Neural cell (in vitro differentiated cells): ENCODE data around the gene ACTL8. TPM values are rescaled to one million over a fixed set of nuclear protein-coding genes. Genes with fewer than 3 reads are reported as not detected.

ENCODE experiments used
- H2AFZ ChIP-seq: fragments of 200-600, 300-800 bp; sonication (generic), shearing (Covaris generic); 2 replicates; pipeline ENCODE4 v1.6.0; 2014; ENCODE audit warnings: low read depth, mild to moderate bottlenecking, antibody characterized with exemption, low read length, moderate library complexity
- H3F3A ChIP-seq: fragments of 200-600 bp; shearing (Covaris generic); 2 replicates; pipeline ENCODE4 v1.6.1; 2016; ENCODE audit warnings: mild to moderate bottlenecking, moderate library complexity, mixed read lengths, antibody characterized with exemption, low read length; ENCODE audit not compliant: insufficient read depth, poor library complexity, severe bottlenecking
- H3K27ac ChIP-seq: fragments of 200-600, 300-800 bp; sonication (generic), shearing (Covaris generic); 2 replicates; pipeline ENCODE4 v1.5.1; 2014; ENCODE audit warnings: mild to moderate bottlenecking, low read length, moderate library complexity
- H3K27me3 ChIP-seq: fragments of 300-800, 200-600 bp; sonication (generic), shearing (Covaris generic); 2 replicates; pipeline ENCODE4 v1.6.0; 2014; ENCODE audit warnings: mild to moderate bottlenecking, low read depth, low read length, moderate library complexity; ENCODE audit not compliant: insufficient read depth
- H3K36me3 ChIP-seq: fragments of 300-800, 200-600 bp; sonication (generic), shearing (Covaris generic); 2 replicates; pipeline ENCODE4 v1.5.1; 2014; ENCODE audit warnings: mild to moderate bottlenecking, antibody characterized with exemption, low read length, moderate library complexity; ENCODE audit not compliant: insufficient read depth
- H3K4me2 ChIP-seq: fragments of 300-800, 200-600 bp; sonication (generic), shearing (Covaris generic); 2 replicates; pipeline ENCODE4 v1.6.0; 2014; ENCODE audit warnings: mild to moderate bottlenecking, low read length
- H3K4me3 ChIP-seq: fragments of 300-800, 200-600 bp; sonication (generic), shearing (Covaris generic); 2 replicates; pipeline ENCODE4 v1.5.1; 2014; ENCODE audit warnings: mild to moderate bottlenecking, low read length, moderate library complexity
- H3K79me2 ChIP-seq: fragments of 200-600 bp; shearing (Covaris generic); replicated peaks from 2 replicates; pipeline ENCODE4 v1.6.0; 2014; ENCODE audit warnings: mild to moderate bottlenecking, low read length, moderate library complexity; ENCODE audit not compliant: insufficient read depth
- H3K9ac ChIP-seq: fragments of 300-800, 200-600 bp; sonication (generic), shearing (Covaris generic); 2 replicates; pipeline ENCODE4 v1.6.1; 2016; ENCODE audit warnings: mild to moderate bottlenecking, low read length, mixed read lengths
- H3K9me2 ChIP-seq: fragments of 200-600 bp; shearing (Covaris generic); 2 replicates; pipeline ENCODE4 v1.6.1; 2016; ENCODE audit warnings: mild to moderate bottlenecking, low read length, mixed read lengths; ENCODE audit not compliant: insufficient read depth
- H3K9me3 ChIP-seq: fragments of 200-600, 300-800 bp; sonication (generic), shearing (Covaris generic); 2 replicates; pipeline ENCODE4 v1.6.1; 2016; ENCODE audit warnings: mild to moderate bottlenecking, mixed run types, low read length, moderate library complexity, mixed read lengths
- H4K20me1 ChIP-seq: fragments of 200-600 bp; shearing (Covaris generic); 2 replicates; pipeline ENCODE4 v1.6.1; 2016; ENCODE audit warnings: mild to moderate bottlenecking, mixed run types; ENCODE audit not compliant: insufficient read depth
- EP300 ChIP-seq: fragments of 450-650 bp; conservative IDR thresholded peaks from 2 replicates; pipeline ENCODE4 v1.6.1; 2014; ENCODE audit warnings: antibody characterized with exemption, mild to moderate bottlenecking, moderate library complexity; ENCODE audit not compliant: poor library complexity, severe bottlenecking
- EZH2 ChIP-seq: fragments of 200-600, 300-800 bp; shearing (Covaris generic), sonication (generic); IDR thresholded peaks from 2 replicates; pipeline ENCODE4 v1.6.1; 2014; ENCODE audit warnings: antibody characterized with exemption, low read length, borderline replicate concordance, mild to moderate bottlenecking; ENCODE audit not compliant: insufficient read depth, poor library complexity, severe bottlenecking
- MXI1 ChIP-seq: fragments of 450-650 bp; conservative IDR thresholded peaks from 2 replicates; pipeline ENCODE4 v1.6.1; 2014; ENCODE audit warnings: antibody characterized with exemption, mild to moderate bottlenecking; ENCODE audit not compliant: poor library complexity, severe bottlenecking
- POLR2AphosphoS5 ChIP-seq: IDR thresholded peaks from 2 replicates; pipeline ENCODE4 v1.6.1; 2012
- RAD21 ChIP-seq: fragments of 450-650 bp; conservative IDR thresholded peaks from 2 replicates; pipeline ENCODE4 v1.6.1; 2014; ENCODE audit warnings: antibody characterized with exemption, mild to moderate bottlenecking, moderate library complexity
- SMC3 ChIP-seq: fragments of 450-650 bp; conservative IDR thresholded peaks from 2 replicates; pipeline ENCODE4 v1.6.1; 2014; ENCODE audit warnings: antibody characterized with exemption, mild to moderate bottlenecking, moderate library complexity; ENCODE audit not compliant: poor library complexity
- TAF1 ChIP-seq: IDR thresholded peaks from 2 replicates; pipeline ENCODE4 v1.6.1; 2012; ENCODE audit warnings: low read depth
- polyA plus RNA-seq: library from polyadenylated mRNA; depleted of rRNA; stranded (reverse); fragments of >200 nt; gene quantifications from 2 replicates; pipeline ENCODE4 v1.2.3, GENCODE V29; 2014
- TF ChIP-seq, protein P1 (sequence below): IDR thresholded peaks from 2 replicates; pipeline ENCODE4 v1.6.1; 2012; ENCODE audit warnings: borderline replicate concordance
- TF ChIP-seq, protein P2 (sequence below): fragments of 450-650 bp; IDR thresholded peaks from 2 replicates; pipeline ENCODE4 v1.5.1; 2014; ENCODE audit warnings: antibody characterized with exemption, mild to moderate bottlenecking, moderate library complexity; ENCODE audit not compliant: poor library complexity, severe bottlenecking

Gene ACTL8
- polyA plus RNA-seq, 1 donor from 2014 or later = not detected

DNA sequence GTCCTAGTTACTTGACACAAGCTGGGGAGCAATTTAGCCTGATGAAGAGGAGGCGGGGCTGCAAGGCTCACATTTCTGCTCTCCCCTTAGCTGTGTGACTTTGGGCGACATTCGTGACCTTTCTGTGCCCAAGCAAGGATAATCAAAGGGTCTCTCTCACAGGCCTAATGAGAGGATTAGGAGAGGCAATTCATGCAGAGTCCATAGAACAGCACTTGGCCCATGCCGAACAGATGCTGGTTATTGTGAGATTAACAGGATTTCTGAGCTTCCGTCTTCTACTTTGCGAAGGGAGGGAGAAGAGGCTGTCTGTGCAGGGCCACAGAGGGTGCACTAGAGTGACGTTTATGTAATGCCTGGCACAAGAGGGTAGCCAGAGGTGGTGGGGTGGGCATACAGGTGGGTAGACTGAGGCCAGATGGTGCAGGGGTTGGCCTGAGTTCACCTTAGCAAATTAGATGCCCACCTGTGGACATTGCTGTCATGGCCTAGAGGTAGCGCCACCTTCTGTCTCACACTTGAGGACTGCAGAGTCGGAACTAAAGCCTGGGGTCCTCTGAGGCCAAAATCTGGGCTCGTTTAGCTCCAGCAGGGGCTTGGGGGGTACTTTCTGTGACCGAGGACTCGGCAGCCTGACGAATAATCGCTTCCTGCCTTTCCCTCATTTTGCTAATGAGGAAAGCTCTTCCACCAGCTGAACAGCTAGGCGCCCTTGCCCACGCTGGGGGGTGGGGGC is 18.6 kb downstream of the ACTL8 start:
- no peaks in the 10 kb centered on the region for H3K9me3 ChIP-seq
- no peaks in the 10 kb centered on the region for H4K20me1 ChIP-seq
- no peak for TF ChIP-seq MXI1
- no peak for TF ChIP-seq EZH2
- TF ChIP-seq RAD21 = no peak
- TF ChIP-seq, protein P1, sequence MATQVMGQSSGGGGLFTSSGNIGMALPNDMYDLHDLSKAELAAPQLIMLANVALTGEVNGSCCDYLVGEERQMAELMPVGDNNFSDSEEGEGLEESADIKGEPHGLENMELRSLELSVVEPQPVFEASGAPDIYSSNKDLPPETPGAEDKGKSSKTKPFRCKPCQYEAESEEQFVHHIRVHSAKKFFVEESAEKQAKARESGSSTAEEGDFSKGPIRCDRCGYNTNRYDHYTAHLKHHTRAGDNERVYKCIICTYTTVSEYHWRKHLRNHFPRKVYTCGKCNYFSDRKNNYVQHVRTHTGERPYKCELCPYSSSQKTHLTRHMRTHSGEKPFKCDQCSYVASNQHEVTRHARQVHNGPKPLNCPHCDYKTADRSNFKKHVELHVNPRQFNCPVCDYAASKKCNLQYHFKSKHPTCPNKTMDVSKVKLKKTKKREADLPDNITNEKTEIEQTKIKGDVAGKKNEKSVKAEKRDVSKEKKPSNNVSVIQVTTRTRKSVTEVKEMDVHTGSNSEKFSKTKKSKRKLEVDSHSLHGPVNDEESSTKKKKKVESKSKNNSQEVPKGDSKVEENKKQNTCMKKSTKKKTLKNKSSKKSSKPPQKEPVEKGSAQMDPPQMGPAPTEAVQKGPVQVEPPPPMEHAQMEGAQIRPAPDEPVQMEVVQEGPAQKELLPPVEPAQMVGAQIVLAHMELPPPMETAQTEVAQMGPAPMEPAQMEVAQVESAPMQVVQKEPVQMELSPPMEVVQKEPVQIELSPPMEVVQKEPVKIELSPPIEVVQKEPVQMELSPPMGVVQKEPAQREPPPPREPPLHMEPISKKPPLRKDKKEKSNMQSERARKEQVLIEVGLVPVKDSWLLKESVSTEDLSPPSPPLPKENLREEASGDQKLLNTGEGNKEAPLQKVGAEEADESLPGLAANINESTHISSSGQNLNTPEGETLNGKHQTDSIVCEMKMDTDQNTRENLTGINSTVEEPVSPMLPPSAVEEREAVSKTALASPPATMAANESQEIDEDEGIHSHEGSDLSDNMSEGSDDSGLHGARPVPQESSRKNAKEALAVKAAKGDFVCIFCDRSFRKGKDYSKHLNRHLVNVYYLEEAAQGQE = no peak
- no peak for TF ChIP-seq TAF1
- TF ChIP-seq EP300 = no peak
- TF ChIP-seq SMC3 = no peak
- TF ChIP-seq, protein P2, sequence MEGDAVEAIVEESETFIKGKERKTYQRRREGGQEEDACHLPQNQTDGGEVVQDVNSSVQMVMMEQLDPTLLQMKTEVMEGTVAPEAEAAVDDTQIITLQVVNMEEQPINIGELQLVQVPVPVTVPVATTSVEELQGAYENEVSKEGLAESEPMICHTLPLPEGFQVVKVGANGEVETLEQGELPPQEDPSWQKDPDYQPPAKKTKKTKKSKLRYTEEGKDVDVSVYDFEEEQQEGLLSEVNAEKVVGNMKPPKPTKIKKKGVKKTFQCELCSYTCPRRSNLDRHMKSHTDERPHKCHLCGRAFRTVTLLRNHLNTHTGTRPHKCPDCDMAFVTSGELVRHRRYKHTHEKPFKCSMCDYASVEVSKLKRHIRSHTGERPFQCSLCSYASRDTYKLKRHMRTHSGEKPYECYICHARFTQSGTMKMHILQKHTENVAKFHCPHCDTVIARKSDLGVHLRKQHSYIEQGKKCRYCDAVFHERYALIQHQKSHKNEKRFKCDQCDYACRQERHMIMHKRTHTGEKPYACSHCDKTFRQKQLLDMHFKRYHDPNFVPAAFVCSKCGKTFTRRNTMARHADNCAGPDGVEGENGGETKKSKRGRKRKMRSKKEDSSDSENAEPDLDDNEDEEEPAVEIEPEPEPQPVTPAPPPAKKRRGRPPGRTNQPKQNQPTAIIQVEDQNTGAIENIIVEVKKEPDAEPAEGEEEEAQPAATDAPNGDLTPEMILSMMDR = no peak
- TF ChIP-seq POLR2AphosphoS5 = no peak
- no peaks in the 10 kb centered on the region for H3F3A ChIP-seq
- H3K9ac ChIP-seq = no peak overlapping the region
- no peak overlapping the region for H3K4me3 ChIP-seq
- no peaks in the 10 kb centered on the region for H3K27me3 ChIP-seq
- no peak overlapping the region for H3K4me2 ChIP-seq
- no peak overlapping the region for H2AFZ ChIP-seq
- H3K27ac ChIP-seq = no peak overlapping the region
- no peaks in the 10 kb centered on the region for H3K9me2 ChIP-seq
- H3K79me2 ChIP-seq = no peaks in the 10 kb centered on the region
- H3K36me3 ChIP-seq = no peaks in the 10 kb centered on the region

DNA sequence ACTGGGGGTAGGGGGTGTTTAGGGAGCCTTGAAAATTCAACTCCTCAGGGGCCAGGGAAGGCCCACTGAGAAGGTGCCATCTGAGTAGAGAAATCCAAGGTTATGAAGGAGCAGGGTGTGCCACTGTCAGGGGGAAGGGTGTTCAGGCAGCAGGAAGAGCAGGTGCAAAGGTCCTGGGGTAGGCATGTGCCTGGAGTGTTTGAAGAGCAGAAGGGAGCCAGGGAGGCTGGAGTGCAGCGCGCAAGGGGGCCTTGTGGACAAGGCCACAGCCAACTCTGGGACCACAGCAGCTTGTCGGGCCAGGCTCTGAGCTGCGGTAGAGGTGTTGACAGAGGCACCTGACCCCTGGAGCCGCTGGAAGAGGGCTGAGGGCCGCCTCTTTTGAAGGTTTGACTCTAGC is 19.3 kb downstream of the ACTL8 start:
- H3K4me3 ChIP-seq = no peak overlapping the region
- no peaks in the 10 kb centered on the region for H3K9me2 ChIP-seq
- H3F3A ChIP-seq = no peaks in the 10 kb centered on the region
- H3K9me3 ChIP-seq = no peaks in the 10 kb centered on the region
- H3K9ac ChIP-seq = no peak overlapping the region
- TF ChIP-seq, protein P1 = no peak
- TF ChIP-seq RAD21 = no peak
- no peak for TF ChIP-seq TAF1
- no peak for TF ChIP-seq EZH2
- TF ChIP-seq EP300 = no peak
- no peaks in the 10 kb centered on the region for H3K79me2 ChIP-seq
- H3K36me3 ChIP-seq = no peaks in the 10 kb centered on the region
- no peak overlapping the region for H2AFZ ChIP-seq
- H3K27me3 ChIP-seq = no peaks in the 10 kb centered on the region
- H3K27ac ChIP-seq = no peak overlapping the region
- H3K4me2 ChIP-seq = no peak overlapping the region
- no peaks in the 10 kb centered on the region for H4K20me1 ChIP-seq
